Gastroesophageal sphincter (tissue), 3 donors: ENCODE measurements around the gene DHX57.

ENCODE experiments used
- CTCF ChIP-seq, 4 experiments: fragments of 200-600 bp in 2 of 4; fragments of 450-650 bp in 2 of 4; sonication (generic) in 1 of 4; IDR thresholded peaks; one replicate each; pipeline ENCODE4 v1.5.1; 2017 to 2019; ENCODE audit warnings: antibody characterized with exemption in 4 of 4, mild to moderate bottlenecking in 2 of 4, moderate library complexity in 2 of 4
- EP300 ChIP-seq: sonication (generic); formaldehyde crosslinking; IDR thresholded peaks from one replicate; pipeline ENCODE4 v1.6.1; 2017; ENCODE audit warnings: antibody characterized with exemption, mild to moderate bottlenecking
- POLR2A ChIP-seq, 2 donors: fragments of 450-650 bp; IDR thresholded peaks; one replicate each; pipeline ENCODE4 v1.6.1; 2017; ENCODE audit warnings: antibody characterized with exemption in 2 of 2, mild to moderate bottlenecking in 2 of 2, moderate library complexity in 1 of 2
- POLR2AphosphoS5 ChIP-seq: sonication (generic); formaldehyde crosslinking; IDR thresholded peaks from one replicate; pipeline ENCODE4 v1.6.1; 2017; ENCODE audit warnings: antibody characterized with exemption

GRCh38 chr2:38775921-38776225 lies 99.9 kb downstream of the DHX57 start:
- TF ChIP-seq EP300 (no peak), CTCF (IDR thresholded peaks at IDR 0.05) (no peak), POLR2AphosphoS5 (no peak), POLR2A (IDR thresholded peaks at IDR 0.05) (no peak)
